GM19397 (cell line): ENCODE results near the gene SLC22A23.

Source experiments
- ATAC-seq: cut with Tn5 transposase; IDR thresholded peaks from one replicate; pipeline ENCODE4 v1.9.1; 2021; ENCODE audit warnings: mild to moderate bottlenecking, moderate library complexity; ENCODE audit not compliant: unreplicated experiment

SLC22A23 gene

GRCh38 chr6:3471711-3472110, 14.9 kb upstream of the SLC22A23 start:
- ATAC-seq, result no peak

- ATAC-seq, result no peak
These were observed 14.4 kb upstream of the SLC22A23 start for GRCh38 chr6:3471286-3471685.

GRCh38 chr6:3468585-3468984, 11.7 kb upstream of the SLC22A23 start:
- no peak for ATAC-seq

- ATAC-seq, result no peak
These were observed 11.1 kb upstream of the SLC22A23 start for GRCh38 chr6:3467996-3468395.

GRCh38 chr6:3466488-3467219, 9.8 kb upstream of the SLC22A23 start:
- no peak for ATAC-seq

- ATAC-seq, result no peak
These were observed 3.4 kb upstream of the SLC22A23 start for GRCh38 chr6:3460253-3460652.

- no peak for ATAC-seq
These were observed 2.0 kb upstream of the SLC22A23 start for GRCh38 chr6:3458706-3459421.

GRCh38 chr6:3457710-3458602, 1.1 kb upstream of the SLC22A23 start:
- no peak for ATAC-seq

GRCh38 chr6:3456395-3456897, 404 bp downstream of the SLC22A23 start:
- ATAC-seq, result peak; percentile 45

- ATAC-seq, result no peak
These were observed 1.1 kb downstream of the SLC22A23 start for GRCh38 chr6:3455569-3456394.

GRCh38 chr6:3455147-3455568, 1.7 kb downstream of the SLC22A23 start:
- ATAC-seq, result no peak

- ATAC-seq, result no peak
These were observed 2.4 kb downstream of the SLC22A23 start for GRCh38 chr6:3454273-3455010.

- ATAC-seq, result no peak
These were observed 3.2 kb downstream of the SLC22A23 start for GRCh38 chr6:3453413-3454272.

- no peak for ATAC-seq
These were observed 5.4 kb downstream of the SLC22A23 start for GRCh38 chr6:3451498-3451897.

- ATAC-seq, result no peak
These were observed 6.0 kb downstream of the SLC22A23 start for GRCh38 chr6:3450888-3451287.

- ATAC-seq, result no peak
These were observed 7.0 kb downstream of the SLC22A23 start for GRCh38 chr6:3449750-3450305.

GRCh38 chr6:3449321-3449720, 7.5 kb downstream of the SLC22A23 start:
- no peak for ATAC-seq

- no peak for ATAC-seq
These were observed 9.8 kb downstream of the SLC22A23 start for GRCh38 chr6:3447005-3447404.
